NCI-H2227 (cell line): Measurements from ENCODE around the gene ATP5PB.
A peak's percentile ranks its signal among the peaks of the same experiment; 100 is the strongest.

Source experiments
- DNase-seq: peaks from one replicate; lab custom pipeline; 2025; ENCODE audit not compliant: unreplicated experiment; lab: John Stamatoyannopoulos, UW

ATP5PB gene

DNA sequence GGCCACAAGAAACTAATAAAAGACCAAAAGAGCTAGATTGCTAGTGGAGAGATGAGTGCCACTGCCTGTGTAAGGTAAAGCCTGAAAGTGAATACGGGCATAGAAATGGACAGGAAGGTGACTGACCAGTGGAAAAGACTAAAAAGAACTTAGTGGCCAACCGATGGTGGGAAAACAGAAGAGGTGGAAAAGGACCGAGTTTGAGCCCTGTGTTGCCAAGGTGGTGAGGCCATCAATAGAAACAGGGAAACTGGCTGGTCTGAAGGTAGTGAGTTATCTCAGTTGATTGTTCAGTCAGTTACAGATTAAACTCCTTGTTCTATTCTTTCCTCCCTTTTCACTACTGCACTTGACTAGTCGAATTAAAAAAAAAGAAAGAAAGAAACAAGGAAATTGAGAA lies 2.7 kb upstream of the ATP5PB start:
- DNase-seq, result no peak

DNA sequence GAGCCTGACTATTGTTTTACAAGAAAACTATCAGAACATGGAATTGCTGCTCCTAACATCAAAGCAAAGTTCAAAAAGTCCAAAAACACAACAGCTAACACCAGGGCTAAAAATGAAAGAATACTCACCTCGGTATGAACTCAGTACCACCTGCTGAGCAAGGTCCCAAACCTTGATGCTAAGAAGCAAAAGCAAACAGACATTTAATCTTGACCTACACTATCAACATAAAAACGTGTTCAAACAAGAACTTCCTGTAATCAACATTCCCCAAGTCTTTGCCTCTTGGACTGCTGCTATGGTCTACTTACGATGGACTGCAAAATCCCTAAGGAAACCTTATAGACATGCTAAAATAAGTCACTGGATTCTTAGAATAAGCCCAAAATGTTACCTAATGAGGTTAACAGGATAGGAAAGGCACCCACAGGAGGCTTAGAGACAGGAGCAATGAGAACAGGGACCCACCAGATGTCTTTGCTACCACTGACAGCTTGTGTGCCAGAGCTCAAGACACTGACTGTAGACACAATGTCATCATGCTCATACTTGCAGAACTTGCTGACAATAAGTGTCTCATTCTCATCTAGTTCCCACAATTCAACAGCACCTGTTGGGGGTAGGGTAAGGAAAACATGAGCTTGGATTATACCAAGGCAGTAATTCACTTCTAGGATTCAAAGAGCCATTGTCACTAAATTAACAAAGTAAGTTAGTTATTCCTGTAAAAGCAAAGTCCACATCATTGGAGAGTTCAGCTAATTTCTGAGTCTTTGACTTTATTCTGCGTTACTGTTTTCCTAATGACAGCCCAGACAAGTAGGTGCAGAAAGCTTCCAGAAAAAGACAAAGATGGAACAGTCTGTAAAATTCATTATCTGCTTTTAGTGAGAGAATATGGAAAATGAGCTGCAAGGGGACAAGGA lies 2.0 kb upstream of the ATP5PB start:
- no peak for DNase-seq

DNA sequence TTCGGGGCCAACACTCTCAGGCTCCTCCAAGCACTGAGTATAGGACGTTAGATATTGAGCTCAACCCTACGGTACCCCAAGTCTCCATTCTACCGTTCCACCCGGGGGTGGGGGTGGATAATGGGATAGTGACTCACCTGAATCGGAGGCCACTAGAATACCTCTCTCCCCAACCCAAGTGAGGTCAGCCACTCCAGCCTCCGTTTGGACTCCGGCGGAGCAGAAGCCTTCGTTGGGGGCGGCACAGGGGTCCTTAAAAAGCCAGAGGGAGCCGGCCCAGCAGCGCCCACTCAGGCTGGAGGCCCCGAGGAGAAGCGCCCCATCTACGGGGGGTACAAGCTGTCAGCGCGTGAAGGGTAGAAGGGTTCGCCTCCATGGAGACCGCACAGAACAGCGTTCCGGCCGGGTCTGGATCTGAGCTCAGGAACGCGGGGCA lies 764 bp upstream of the ATP5PB start:
- peak; percentile 42 for DNase-seq

DNA sequence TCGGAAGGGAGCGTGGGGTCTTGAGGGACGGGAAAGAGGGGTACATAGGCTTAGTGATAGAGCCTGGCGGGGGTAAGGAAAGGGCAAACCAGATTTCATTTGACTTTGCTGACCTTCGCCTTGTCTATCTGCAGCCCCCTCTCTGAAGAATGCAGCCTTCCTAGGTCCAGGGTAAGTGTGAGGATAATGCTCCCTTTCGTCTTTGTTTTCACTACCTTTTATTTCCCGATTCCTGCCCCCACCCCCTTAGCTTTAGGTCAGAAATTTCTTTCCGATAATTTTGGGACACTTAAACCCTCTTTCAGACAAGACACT lies 396 bp downstream of the ATP5PB start:
- DNase-seq, result no peak

DNA sequence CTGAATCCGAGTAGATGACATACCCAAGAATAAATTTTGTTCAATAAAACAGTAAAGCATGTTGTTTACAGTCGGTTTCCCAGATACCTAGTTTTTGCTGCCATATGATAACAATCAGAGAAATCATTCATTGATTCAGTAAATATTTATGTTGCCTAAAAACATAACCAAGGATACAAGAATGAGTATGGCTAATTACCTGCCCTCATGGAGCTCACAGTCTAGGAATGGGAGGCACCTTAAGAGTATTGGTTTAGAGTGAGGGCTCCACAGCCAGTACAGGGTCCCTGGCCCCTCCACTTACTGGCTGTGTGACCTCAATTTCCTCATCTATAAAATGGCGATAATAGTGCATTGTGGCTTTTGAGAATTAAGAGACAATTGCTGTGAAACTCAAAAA lies 921 bp downstream of the ATP5PB start:
- no peak for DNase-seq

DNA sequence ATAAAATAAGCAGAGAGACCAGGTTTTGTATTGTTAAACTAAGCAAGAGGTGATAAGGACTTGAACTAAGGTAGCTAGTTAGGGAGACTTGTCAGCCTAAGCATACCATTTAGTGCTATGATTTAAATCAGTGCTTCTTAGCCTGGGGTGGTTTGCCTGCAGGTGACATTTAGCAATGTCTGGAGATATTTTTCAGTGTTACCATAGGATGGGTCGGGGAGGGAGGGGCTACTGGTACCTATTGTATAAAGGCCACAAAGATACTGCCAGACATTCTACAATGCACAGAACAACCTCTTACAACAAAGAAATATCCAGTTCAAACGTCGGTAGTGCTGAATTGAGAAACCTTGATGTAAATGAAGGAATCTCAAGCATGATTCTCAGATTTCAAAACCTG lies 3.3 kb downstream of the ATP5PB start:
- no peak for DNase-seq

DNA sequence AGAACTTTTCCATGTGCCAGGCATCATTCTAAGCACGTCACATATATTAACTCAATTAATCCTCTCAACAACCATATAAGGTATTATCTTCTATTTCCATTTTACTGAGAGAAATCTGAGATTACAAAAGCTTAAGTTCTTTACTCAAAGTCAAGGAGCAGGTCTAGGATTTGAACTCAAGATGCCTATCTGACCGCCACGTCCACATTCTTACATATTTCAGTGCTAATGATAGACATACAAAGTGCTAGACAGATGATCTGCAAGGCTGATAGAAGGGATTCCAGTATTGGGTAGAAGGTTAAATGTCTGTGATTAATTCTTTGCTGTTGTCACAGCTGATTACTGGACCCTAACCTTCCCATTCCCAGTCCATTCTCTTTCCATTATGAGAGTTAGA lies 4.4 kb downstream of the ATP5PB start:
- no peak for DNase-seq

DNA sequence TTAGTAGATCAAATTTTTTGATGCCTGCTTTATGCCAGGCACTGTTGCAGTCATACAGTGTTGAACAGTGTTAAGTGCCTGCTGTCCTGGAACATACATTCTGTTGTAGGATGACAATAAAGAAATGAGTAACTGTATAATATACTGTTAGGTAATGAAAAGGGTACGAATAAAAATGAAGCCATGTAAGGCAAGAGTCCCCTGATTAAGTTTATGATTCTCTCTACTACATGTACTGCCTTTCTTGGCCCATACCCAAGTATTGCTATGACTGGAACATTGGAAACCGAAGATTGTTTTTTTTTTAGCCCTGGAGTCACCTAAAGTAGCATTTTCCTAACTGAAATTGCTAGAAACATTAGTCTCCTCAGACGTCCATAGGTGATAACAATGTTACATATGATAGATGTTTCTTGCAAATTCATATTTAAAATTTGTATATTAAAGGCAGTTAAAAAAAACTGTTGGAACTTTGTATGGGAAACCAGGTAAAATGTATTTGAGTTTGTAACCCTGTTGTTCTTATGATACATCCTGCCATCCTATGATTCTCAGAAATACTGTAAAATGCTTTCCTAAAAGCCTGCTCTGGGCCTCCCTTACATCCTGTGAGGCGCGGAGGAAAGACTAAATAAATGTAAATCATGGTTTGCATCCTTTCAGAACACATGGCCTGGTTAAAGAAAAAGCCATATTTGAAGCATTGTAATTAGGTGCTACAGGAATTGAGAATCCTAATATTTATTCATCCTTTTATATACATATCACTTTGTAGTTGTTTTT lies 5.8 kb downstream of the ATP5PB start:
- no peak for DNase-seq

DNA sequence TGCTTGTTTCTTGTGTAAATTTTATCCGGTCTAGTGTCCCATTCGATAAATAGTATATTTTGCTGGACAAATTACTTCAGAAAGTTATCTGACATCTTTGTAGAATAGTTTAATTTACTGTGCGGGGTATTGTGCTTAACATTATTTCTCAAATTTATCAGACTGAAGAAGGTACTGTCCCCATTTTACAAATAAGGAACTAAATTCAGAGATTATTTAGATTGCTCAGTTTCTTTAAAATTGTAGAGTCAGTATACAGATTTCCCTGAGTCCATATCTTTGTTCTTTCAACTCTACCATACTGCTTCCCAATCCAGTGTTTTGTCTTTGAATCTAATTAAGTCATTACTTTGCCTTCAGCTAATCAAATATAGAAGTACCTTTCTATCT lies 6.4 kb downstream of the ATP5PB start:
- no peak for DNase-seq

DNA sequence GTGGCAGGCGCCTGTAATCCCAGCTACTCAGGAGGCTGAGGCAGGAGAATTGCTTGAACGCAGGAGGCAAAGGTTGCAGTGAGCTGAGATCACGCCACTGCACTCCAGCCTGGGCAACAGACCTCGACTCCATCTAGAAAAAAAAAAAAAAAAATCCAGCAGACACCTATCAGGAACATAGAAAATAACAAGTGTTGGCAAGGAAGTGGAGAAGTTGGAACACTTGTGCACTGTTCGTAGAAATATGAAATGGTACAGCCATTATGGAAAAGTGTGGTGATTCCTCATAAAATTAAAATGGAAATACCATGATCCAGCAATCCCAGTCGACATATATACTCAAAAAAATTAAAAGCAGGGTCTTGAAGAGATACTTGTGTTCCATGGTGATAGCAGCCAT lies 12.5 kb downstream of the ATP5PB start:
- DNase-seq, result no peak

DNA sequence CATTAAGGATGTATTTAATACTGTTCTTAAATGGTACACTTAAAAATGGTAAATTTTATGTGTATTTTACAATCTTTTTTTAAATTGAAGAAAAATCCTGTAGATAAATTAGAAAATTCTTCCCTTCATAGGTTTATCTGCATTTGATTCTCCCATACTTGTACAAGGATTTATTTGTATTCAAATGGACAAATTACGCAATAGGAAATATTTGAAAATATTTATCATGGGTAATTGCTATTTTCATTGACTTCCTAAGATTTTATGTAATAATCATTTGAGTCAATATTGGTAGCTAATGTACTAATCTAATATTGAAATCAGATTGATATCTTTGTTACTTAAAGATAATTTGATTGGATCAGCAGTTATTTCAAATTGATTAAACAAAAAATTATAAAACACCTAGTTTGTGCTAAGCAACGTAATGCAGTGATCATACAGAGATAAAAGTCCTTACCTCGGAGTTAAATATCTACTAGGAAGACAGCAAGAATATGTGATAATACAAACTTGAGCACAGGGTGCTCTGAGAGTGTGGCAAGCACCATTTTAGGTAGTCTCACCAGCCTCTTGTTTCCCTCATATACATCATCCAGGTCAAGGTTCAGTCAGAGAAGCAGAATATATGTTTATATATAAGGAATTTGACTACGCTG lies 13.2 kb downstream of the ATP5PB start:
- no peak for DNase-seq

DNA sequence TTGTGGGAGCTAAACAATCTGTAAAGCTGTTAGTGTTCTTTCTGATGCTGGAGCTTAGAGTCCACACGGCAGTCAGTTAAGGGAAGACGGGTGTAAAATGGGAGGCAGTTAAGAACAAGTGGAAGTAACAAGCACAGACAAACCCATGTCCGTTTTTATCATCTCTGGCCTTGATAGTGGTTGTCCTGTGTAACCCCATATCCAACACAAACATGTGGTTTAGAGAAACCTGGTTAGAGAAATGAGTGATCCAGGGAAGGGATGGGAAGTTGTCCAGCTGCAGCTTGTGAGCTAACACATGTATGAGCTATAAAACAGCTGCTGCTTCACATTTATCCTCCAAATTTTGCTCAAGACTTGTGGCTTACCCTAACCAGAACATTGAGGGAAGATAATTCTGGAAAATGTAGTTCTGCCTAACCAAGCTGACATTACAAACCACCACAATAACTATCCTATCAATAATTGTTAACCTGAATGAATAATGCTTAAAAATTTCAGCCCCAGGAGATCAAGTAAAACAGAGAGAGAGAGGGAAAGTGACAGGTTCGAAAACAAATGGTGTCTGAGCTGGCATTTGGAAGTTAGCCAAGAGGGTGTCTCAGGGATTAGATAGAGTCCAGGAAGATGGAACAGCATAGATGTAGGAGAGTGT lies 13.9 kb downstream of the ATP5PB start:
- DNase-seq, result no peak

DNA sequence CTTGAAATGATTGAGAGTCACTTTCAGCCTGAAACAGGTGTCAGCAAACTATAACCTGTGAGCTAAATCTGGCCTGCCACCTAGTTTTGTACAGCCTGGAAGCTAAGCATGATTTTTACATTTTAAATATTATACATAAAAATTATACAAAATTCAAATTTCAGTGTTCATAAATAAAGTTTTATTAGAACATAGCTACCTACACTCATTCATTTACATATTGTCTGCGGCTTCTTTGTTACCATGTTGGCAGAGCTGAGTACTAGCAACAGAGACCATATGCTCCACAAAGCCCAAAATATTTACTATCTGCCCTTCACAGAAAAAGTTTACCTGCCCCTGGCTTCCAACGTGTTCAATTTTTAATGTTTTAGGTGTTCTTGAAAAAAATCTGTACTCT lies 16.5 kb downstream of the ATP5PB start:
- no peak for DNase-seq

DNA sequence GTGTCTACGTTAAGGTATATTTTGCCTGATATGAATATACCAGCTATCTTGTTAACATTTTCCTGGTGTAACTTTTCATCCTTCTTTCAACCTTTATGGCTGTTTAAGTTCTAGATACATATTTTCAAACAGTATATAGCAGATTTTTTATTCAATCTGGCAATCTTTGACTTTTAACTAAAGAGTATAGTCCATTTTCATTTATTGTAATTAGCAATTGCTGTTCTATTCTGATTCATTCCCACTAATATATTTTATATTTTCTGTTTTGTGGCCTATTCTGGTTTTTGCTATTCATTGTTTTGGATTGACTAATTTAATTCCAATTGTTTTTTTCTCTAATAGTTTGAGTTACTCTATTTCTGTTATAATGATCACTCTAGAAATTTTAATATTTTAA lies 17.2 kb downstream of the ATP5PB start:
- DNase-seq, result no peak

DNA sequence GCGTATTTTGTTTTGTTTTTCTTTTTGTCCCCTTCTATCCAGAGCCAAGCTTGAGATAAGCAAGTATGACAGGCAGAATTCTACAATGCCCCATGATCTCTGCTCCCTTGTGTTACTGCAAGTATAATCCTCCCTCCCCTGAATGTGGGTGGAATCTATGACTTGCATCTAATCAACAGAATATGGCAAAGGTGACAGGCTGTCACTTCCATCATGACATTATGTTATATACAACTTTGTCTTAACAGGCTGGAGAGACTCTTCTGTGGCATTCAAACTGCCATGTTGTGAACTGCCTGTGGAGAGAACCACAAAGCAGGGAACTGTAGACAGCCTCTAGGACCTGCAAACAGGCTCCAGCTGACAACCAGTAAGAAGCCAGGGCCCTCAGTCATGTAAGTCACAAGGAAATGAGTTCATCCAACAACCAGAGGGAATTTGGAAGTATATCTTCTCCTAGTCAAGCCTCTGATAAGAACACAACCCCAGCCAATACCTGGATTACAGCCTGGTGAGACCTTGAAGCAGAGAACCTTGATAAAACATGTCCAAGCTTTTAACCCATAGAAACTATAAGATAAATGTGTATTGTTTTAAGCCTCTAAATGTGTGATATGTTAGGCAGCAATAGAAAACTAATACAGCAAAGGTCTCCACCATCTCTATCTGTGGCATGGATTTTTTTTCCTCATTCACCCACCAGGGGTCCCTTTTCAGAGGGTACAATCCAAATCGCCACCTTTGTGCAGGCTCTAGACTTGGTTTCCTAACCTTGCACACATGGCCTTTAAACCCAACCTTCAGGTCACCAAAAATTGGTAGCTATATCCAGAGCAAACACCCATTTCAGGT lies 18.8 kb downstream of the ATP5PB start:
- no peak for DNase-seq

DNA sequence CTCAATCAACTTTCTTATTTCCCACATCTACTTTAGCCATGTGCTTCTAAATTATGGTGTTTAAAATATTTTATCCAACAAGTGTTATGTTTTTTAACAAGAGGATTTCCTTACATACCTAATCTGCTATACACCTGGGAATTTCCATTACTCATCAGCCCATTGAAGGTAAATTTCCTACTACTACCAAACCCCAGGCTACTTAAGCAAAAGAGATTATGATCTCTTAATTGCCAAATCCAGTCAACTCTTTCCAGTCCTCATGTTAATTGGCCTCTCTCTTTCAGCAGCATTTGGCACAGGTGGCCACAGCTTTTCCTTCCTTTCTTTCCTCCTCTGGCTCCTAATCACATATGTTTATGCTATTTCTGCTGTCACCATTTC lies 19.4 kb downstream of the ATP5PB start:
- DNase-seq, result no peak

DNA sequence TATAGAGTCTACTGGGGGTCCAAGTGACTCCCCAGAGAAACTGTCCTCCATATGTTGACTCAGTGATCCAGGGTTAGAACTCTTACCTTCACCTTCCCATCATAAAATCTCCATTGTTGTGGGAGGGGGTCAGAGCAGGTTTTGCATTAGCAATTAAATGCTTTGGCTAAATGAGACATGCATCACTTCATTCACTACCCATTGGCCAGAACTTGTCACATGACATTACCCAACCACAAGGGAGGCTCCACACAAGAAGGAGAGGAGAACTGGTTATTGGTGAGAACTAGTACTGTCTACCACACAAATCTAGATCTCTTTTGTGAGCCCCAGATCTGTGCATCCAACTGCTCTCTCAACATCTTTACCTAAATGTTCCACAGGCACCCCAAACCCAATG lies 20.3 kb downstream of the ATP5PB start:
- no peak for DNase-seq

DNA sequence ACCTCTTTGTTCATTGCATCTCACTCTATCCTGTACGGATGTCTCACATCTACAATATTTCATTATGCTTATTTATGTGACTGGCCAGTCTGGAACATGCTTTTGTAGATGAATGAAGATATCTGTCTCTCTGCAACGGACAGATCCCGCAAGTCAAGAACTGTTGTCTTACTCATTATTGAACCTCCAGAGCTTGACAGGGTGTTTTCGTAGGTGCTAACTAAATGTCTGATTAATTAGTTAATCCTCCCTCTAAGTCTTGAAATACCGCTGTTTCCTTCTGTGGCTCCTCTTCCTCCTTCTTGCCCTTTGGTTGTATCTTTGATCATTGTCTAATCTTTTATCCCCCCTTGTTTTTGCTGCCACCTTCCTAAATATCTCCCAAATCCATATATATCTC lies 21.3 kb downstream of the ATP5PB start:
- DNase-seq, result no peak

DNA sequence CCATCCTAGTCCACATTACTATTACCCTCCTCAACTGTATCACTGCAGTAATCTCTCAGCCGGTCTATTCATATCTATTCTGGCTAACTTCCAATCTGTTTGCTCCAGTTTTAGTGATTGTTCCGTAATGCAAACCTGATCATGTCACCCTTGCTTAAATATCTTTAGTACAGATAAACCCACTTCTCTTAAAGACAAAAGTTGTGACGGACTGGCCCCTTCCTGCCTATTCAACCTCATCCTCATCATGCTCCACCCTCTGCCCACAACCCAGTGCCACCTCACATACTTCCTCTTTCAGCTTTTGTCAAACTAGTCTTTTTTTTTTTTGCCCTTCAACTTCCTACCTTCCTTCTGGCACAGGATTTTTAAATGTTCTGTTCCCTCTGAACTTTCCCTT lies 21.7 kb downstream of the ATP5PB start:
- no peak for DNase-seq

DNA sequence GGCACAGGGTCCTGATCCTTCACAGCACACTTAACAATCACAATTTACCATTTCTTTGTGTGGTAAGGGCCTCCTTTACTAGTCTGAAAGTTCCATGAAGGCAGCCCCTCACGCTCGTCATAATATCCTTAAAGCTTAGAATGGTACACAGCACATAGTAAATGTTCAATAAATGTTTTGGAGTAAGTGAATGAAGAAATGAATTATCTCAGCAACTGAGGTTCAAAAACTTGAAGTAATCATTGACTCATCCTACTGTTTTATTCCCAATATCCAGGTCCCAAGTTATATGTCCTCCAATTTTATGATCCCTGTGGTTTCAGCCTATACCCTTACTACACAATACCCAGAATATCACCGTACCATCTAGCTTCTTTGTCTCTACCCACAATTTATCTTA lies 22.3 kb downstream of the ATP5PB start:
- DNase-seq, result no peak

DNA sequence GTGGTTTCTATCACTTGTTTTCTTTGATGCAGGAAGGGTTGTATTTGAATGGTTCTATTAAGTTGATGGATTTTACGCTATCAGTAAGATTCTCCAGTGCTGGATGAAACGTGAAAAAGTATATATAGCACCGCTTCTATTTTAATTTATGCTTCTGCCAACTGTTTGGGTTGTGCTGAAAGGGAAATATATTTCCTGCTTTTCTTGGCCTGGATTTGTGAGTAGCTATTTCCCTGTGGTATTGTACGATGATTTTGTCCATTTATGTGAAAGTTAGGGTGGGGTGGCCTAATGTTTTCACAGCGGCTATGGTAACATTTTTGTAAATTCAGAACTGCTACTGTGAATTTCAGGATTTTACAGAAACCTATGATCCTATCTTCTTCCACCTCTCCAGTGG lies 24.8 kb downstream of the ATP5PB start:
- DNase-seq, result no peak
